GM19023 (cell line): ENCODE measurements around the gene NFIA.

Source experiments
- ATAC-seq: cut with Tn5 transposase; IDR thresholded peaks from one replicate; pipeline ENCODE4 v1.9.1; 2021; ENCODE audit warnings: mild to moderate bottlenecking, moderate library complexity; ENCODE audit not compliant: unreplicated experiment

Gene NFIA

GRCh38 chr1:61506944-61507500 lies 424.7 kb downstream of the NFIA start:
- ATAC-seq, result no peak
